ENCODE measurements around the gene CD82.

Gene CD82

GRCh38 chr11:44620328-44620725 lies 54.9 kb downstream of the CD82 start:
- DNase-seq = peak; percentile 48

- peak; percentile 82 for DNase-seq
These were observed 55.7 kb downstream of the CD82 start for GRCh38 chr11:44621140-44621681.

GRCh38 chr11:44621784-44622183 lies 56.3 kb downstream of the CD82 start:
- DNase-seq = peak; percentile 55

GRCh38 chr11:44622190-44622650 lies 56.8 kb downstream of the CD82 start:
- peak; percentile 58 for DNase-seq

GRCh38 chr11:44622721-44623258 lies 57.3 kb downstream of the CD82 start:
- DNase-seq = peak; percentile 58

GRCh38 chr11:44623341-44623730 lies 57.9 kb downstream of the CD82 start:
- peak; percentile 57 for DNase-seq

GRCh38 chr11:44623731-44624491 lies 58.4 kb downstream of the CD82 start:
- peak; percentile 68 for DNase-seq

GRCh38 chr11:44624761-44625221 lies 59.3 kb downstream of the CD82 start:
- peak; percentile 57 for DNase-seq

- DNase-seq = peak; percentile 46
These were observed 60.5 kb downstream of the CD82 start for GRCh38 chr11:44625759-44626523.

- DNase-seq = no peak
These were observed 61.2 kb downstream of the CD82 start for GRCh38 chr11:44626645-44627044.

- no peak for DNase-seq
These were observed 61.8 kb downstream of the CD82 start for GRCh38 chr11:44627165-44627789.

GRCh38 chr11:44627911-44628729 lies 62.7 kb downstream of the CD82 start:
- DNase-seq = peak; percentile 50

GRCh38 chr11:44628730-44629700 lies 63.6 kb downstream of the CD82 start:
- DNase-seq = peak; percentile 47

- DNase-seq = no peak
These were observed 64.4 kb downstream of the CD82 start for GRCh38 chr11:44629732-44630345.

- peak; percentile 49 for DNase-seq
These were observed 65.2 kb downstream of the CD82 start for GRCh38 chr11:44630511-44631210.

- peak; percentile 49 for DNase-seq
These were observed 66.4 kb downstream of the CD82 start for GRCh38 chr11:44631831-44632230.

GRCh38 chr11:44632466-44633123 lies 67.1 kb downstream of the CD82 start:
- DNase-seq = peak; percentile 62

- DNase-seq = no peak
These were observed 68.2 kb downstream of the CD82 start for GRCh38 chr11:44633641-44634040.
